Activated naive CD8-positive, alpha-beta T cell treated with anti-CD3 and anti-CD28 coated beads, Interleukin-2, amount 10 ng/mL, durations not matched to agents 7 days and 5 days (primary cell): ENCODE measurements around the gene DTNB. TPM values are rescaled to one million over a fixed set of nuclear protein-coding genes. Genes with fewer than 3 reads are reported as not detected.
A peak's percentile ranks its signal among the peaks of the same experiment; 100 is the strongest.
"Not testable (repeated sequence)": the region's sequence is repeated elsewhere in the genome, so short reads cannot be mapped to it uniquely, and the experiment has no call there.

Experiments
- ATAC-seq: fragments of 150-1000 bp; cut with Tn5 transposase; one replicate; pipeline ENCODE4 v1.10.0; 2021; ENCODE audit warnings: low read depth, moderate library complexity
- POLR2A ChIA-PET: fragments of 350-600 bp; sonication (Branson Sonifier 250); formaldehyde crosslinking; loops from one replicate; lab custom pipeline; 2021; ENCODE audit warnings: antibody characterized with exemption; lab: Charles Lee
- DNase-seq: peaks from one replicate; pipeline ENCODE4 v3.0.0; 2021
- H3K27ac Mint-ChIP-seq: one replicate; pipeline ENCODE4 v1.8.0; 2022; ENCODE audit warnings: mild to moderate bottlenecking, mixed read lengths
- H3K27me3 Mint-ChIP-seq: one replicate; pipeline ENCODE4 v1.8.0; 2022; ENCODE audit warnings: mild to moderate bottlenecking, moderate library complexity, mixed read lengths
- H3K36me3 Mint-ChIP-seq: one replicate; pipeline ENCODE4 v1.8.0; 2021; ENCODE audit warnings: mild to moderate bottlenecking, mixed read lengths
- H3K4me1 Mint-ChIP-seq: one replicate; pipeline ENCODE4 v1.8.0; 2021; ENCODE audit warnings: mixed read lengths
- H3K4me3 Mint-ChIP-seq: one replicate; pipeline ENCODE4 v1.8.0; 2022; ENCODE audit warnings: mild to moderate bottlenecking, moderate library complexity, mixed read lengths
- H3K9me3 Mint-ChIP-seq: one replicate; pipeline ENCODE4 v1.8.0; 2021; ENCODE audit warnings: mixed read lengths
- total RNA-seq, 2 experiments: library from RNA; stranded (reverse); gene quantifications; one replicate each; pipeline ENCODE4 v1.2.3, GENCODE V29; 2021

DTNB gene
- total RNA-seq, 2 experiments from 2014 or later, result 36.7 to 38.3 TPM

DNA sequence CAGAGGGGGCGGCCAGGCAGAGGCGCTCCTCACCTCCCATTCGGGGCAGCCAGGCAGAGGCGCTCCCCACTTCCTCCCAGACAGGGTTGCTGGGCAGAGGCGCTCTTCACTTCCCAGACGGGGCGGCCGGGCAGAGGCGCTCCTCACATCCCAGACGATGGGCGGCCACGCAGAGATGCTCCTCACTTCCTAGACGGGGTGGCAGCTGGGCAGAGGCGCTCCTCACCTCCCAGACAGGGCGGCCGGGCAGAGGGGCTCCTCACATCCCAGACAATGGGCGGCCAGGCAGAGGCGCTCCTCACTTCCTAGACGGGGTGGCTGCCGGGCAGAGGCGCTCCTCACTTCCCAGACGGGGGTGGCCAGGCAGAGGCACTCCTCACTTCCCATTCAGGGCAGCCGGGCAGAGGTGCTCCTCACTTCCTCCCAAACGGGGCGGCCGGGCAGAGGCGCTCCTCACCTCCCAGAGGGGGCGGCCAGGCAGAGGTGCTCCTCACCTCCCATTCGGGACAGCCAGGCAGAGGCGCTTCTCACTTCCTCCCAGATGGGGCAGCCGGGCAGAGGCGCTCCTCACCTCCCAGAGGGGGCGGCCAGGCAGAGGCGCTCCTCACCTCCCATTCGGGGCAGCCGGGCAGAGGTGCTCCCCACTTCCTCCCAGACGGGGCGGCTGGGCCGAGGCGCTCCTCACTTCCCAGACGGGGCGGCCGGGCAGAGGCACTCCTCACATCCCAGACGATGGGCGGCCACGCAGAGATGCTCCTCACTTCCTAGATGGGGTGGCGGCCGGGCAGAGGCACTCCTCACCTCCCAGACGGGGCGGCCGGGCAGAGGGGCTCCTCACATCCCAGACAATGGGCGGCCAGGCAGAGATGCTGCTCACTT, 137.7 kb downstream of the DTNB start:
- H3K27ac Mint-ChIP-seq, H3K4me1 Mint-ChIP-seq, H3K27me3 Mint-ChIP-seq, H3K36me3 Mint-ChIP-seq, POLR2A ChIA-PET, DNase-seq, H3K4me3 Mint-ChIP-seq, H3K9me3 Mint-ChIP-seq, ATAC-seq: not testable (repeated sequence)

DNA sequence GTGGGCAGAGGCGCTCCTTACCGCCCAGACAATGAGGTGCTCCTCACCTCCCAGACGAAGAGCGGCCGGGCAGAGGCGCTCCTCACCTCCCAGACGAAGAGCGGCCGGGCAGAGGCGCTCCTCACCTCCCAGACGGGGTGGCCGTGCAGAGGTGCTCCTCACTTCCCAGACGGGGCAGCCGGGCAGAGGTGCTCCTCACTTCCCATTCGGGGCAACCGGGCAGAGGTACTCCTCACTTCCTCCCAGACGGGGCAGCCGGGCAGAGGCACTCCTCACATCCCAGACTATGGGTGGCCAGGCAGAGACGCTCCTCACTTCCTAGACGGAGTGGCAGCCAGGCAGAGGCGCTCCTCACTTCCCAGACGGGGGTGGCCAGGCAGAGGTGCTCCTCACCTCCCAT, 138.4 kb downstream of the DTNB start:
- H3K36me3 Mint-ChIP-seq, H3K9me3 Mint-ChIP-seq, ATAC-seq, H3K4me1 Mint-ChIP-seq, DNase-seq, H3K27ac Mint-ChIP-seq, H3K4me3 Mint-ChIP-seq, POLR2A ChIA-PET, H3K27me3 Mint-ChIP-seq: not testable (repeated sequence)

- POLR2A ChIA-PET, result no interaction called here
- Mint-ChIP-seq H3K36me3 (peaks cover 6% of the 10 kb centered on the region), H3K9me3 (no peaks in the 10 kb centered on the region), H3K4me3 (no peak overlapping the region), H3K27me3 (no peaks in the 10 kb centered on the region), H3K27ac (no peak overlapping the region), H3K4me1 (peaks cover 9% of the 10 kb centered on the region)
- ATAC-seq (no peak), DNase-seq (no peak)
Observed at GRCh38 chr2:25534455-25534854, 138.9 kb downstream of the DTNB start.

DNA sequence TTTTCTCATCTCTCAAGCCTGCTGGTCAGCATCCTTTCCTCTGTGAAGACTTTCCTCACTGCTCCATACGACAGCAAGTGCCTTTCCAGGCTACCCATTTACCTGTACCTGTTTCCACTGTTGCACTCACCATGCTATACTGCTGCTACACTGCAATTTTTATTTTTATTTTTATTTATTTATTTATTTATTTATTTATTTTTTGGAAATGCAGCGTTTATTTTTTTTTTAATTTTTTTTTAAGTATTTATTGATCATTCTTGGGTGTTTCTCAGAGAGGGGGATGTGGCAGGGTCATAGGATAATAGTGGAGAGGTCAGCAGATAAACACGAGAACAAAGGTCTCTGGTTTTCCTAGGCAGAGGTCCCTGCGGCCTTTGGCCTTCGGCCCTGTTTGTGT, 139.6 kb downstream of the DTNB start:
- DNase-seq, POLR2A ChIA-PET, H3K27ac Mint-ChIP-seq, H3K4me1 Mint-ChIP-seq, H3K4me3 Mint-ChIP-seq, H3K9me3 Mint-ChIP-seq, ATAC-seq, H3K27me3 Mint-ChIP-seq, H3K36me3 Mint-ChIP-seq: not testable (repeated sequence)

GRCh38 chr2:25532521-25532920, 140.9 kb downstream of the DTNB start:
- no peak overlapping the region for H3K4me3 Mint-ChIP-seq
- ATAC-seq, result no peak

GRCh38 chr2:25529034-25529433, 144.3 kb downstream of the DTNB start:
- Mint-ChIP-seq H3K27me3 (no peaks in the 10 kb centered on the region), H3K9me3 (no peaks in the 10 kb centered on the region), H3K4me1 (peaks cover 9% of the 10 kb centered on the region), H3K4me3 (no peak overlapping the region), H3K27ac (no peak overlapping the region), H3K36me3 (peaks cover 10% of the 10 kb centered on the region)
- ATAC-seq, result no peak
- DNase-seq, result no peak
- POLR2A ChIA-PET, result no interaction called here

More at GRCh38 chr2:25532521-25532920, 140.9 kb downstream of the DTNB start:
- Mint-ChIP-seq H3K27ac (no peak overlapping the region), H3K9me3 (no peaks in the 10 kb centered on the region), H3K27me3 (no peaks in the 10 kb centered on the region), H3K4me1 (peaks cover 9% of the 10 kb centered on the region), H3K36me3 (peaks cover 10% of the 10 kb centered on the region)
- POLR2A ChIA-PET, result no interaction called here
- no peak for DNase-seq

DNA sequence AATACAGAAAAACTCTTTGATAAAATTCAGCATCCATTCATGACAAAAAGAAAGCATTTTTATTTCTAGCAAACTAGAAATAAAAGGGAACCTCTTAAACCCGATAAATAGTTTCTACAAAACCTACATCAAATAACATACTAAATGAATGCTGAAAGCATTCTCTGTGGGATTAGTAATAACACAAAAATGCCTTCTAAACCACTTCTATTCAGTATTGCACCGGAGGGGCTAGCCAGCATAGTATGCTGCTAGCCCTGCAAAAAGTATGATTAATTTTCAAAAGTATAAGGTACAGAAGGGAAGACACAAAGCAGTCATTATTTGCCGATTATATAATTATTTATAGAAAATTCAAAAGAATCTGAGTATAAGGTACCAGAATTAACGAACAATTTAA, 145.2 kb downstream of the DTNB start:
- no peak overlapping the region for H3K27ac Mint-ChIP-seq
- no peak overlapping the region for H3K4me3 Mint-ChIP-seq
- POLR2A ChIA-PET, result no interaction called here
- ATAC-seq (no peak), DNase-seq (no peak)
- no peaks in the 10 kb centered on the region for H3K27me3 Mint-ChIP-seq
- peaks cover 9% of the 10 kb centered on the region for H3K4me1 Mint-ChIP-seq
- H3K9me3 Mint-ChIP-seq, result no peaks in the 10 kb centered on the region
- peaks cover 10% of the 10 kb centered on the region for H3K36me3 Mint-ChIP-seq

DNA sequence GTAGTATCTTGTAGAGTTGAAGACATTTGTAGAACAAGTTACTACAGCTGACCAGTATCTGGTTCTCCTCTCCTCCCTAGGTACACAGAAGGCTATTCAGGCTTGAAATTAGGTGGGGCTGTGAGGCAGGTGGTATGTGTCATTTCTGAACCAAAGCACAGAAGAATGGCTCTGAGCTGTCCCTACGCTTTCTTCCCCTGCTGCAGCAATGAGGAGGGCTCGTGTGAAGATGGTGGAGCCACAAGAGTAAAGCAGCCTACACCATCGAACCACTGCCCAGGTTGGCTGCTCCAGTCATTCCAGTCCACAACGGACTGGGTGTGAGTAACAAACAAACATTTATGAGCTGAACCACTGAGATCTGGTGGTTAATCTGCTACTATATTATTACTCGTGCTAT, 148.9 kb downstream of the DTNB start:
- H3K9me3 Mint-ChIP-seq, result no peaks in the 10 kb centered on the region
- DNase-seq (no peak), ATAC-seq (no peak)
- peaks cover 4% of the 10 kb centered on the region for H3K36me3 Mint-ChIP-seq
- H3K4me3 Mint-ChIP-seq, result no peak overlapping the region
- POLR2A ChIA-PET, result interaction anchor here (2.4 kb wide), 1 partner anchor 162 kb away, joined by 14 read pairs; no protein-coding TSS in a partner anchor
- peaks cover 7% of the 10 kb centered on the region for H3K4me1 Mint-ChIP-seq
- H3K27ac Mint-ChIP-seq, result no peak overlapping the region
- no peaks in the 10 kb centered on the region for H3K27me3 Mint-ChIP-seq

DNA sequence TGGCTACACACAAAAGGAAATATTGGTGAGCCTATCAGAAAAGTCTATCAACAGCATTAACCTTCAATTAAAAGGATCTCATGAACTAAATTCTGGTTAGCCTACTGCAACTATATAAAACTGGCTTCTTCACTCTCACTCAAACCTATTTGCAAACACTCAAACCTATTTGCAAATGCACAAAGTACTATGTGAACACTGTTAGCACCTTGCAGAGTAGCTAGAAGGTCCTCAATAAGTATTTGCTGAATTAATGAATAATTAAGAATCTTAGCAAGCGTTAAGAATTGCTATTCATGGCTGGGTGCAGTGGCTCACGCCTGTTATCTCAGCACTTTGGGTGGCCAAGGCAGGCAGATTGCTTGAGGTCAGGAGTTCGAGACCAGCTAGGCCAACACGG, 150.3 kb downstream of the DTNB start:
- Mint-ChIP-seq H3K27ac (no peak overlapping the region), H3K4me3 (no peak overlapping the region), H3K4me1 (peaks cover 7% of the 10 kb centered on the region), H3K36me3 (no peaks in the 10 kb centered on the region), H3K27me3 (no peaks in the 10 kb centered on the region), H3K9me3 (no peaks in the 10 kb centered on the region)
- POLR2A ChIA-PET, result interaction anchor here (2.4 kb wide), 1 partner anchor 161 kb away, joined by 14 read pairs; no protein-coding TSS in a partner anchor
- no peak for DNase-seq
- ATAC-seq, result no peak

- H3K36me3 Mint-ChIP-seq, result peaks cover 2% of the 10 kb centered on the region
- no peaks in the 10 kb centered on the region for H3K27me3 Mint-ChIP-seq
- no peak for DNase-seq
- ATAC-seq, result peak; percentile 95
- POLR2A ChIA-PET, result interaction anchor here (0.7 kb wide), 1 partner anchor 160 kb away, joined by 5 read pairs; no protein-coding TSS in a partner anchor
- H3K4me1 Mint-ChIP-seq, result peaks cover 16% of the 10 kb centered on the region
- H3K9me3 Mint-ChIP-seq, result no peaks in the 10 kb centered on the region
- peak overlapping the region; percentile 48 for H3K4me3 Mint-ChIP-seq
- H3K27ac Mint-ChIP-seq, result peak overlapping the region; percentile 78
Observed at GRCh38 chr2:25521665-25522387, 151.6 kb downstream of the DTNB start.

- Mint-ChIP-seq H3K9me3 (no peaks in the 10 kb centered on the region), H3K36me3 (peaks cover 3% of the 10 kb centered on the region), H3K4me3 (no peak overlapping the region), H3K27ac (no peak overlapping the region), H3K27me3 (no peaks in the 10 kb centered on the region), H3K4me1 (peaks cover 17% of the 10 kb centered on the region)
- POLR2A ChIA-PET, result interaction anchor here (0.7 kb wide), 1 partner anchor 159 kb away, joined by 5 read pairs; no protein-coding TSS in a partner anchor
- DNase-seq (no peak), ATAC-seq (no peak)
Observed at GRCh38 chr2:25521126-25521525, 152.3 kb downstream of the DTNB start.

DNA sequence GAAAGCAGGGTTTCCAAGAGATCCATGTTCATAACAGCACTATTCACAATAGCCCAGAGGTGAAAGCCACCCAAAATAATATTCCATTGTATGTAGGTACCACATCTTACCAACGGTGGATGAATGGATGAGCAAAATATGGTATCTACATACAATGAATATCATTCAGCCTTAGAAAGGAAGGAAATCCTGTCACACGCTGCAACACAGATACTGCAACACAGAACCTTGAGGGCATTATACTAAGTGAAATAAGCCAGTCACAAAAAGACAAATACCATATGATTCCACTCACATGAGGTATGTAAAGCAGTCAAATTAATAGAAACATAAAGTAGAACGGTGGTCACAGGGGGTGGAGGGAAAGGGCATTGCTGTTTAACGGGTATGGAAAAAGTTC, 155.7 kb downstream of the DTNB start:
- Mint-ChIP-seq H3K4me1 (peaks cover 28% of the 10 kb centered on the region), H3K36me3 (peaks cover 7% of the 10 kb centered on the region), H3K9me3 (no peaks in the 10 kb centered on the region), H3K27ac (no peak overlapping the region), H3K4me3 (no peak overlapping the region), H3K27me3 (no peaks in the 10 kb centered on the region)
- POLR2A ChIA-PET, result interaction anchor here (2.0 kb wide), 1 partner anchor 156 kb away, joined by 4 read pairs; no protein-coding TSS in a partner anchor
- ATAC-seq (no peak), DNase-seq (no peak)

GRCh38 chr2:25514043-25514637, 159.2 kb downstream of the DTNB start:
- Mint-ChIP-seq H3K4me1 (peaks cover 22% of the 10 kb centered on the region), H3K36me3 (peaks cover 9% of the 10 kb centered on the region), H3K27me3 (no peaks in the 10 kb centered on the region), H3K9me3 (no peaks in the 10 kb centered on the region), H3K27ac (peak overlapping the region; percentile 54), H3K4me3 (peak overlapping the region; percentile 11)
- DNase-seq (no peak), ATAC-seq (no peak)
- POLR2A ChIA-PET, result no interaction called here
